B cell (primary cell): ENCODE measurements around the gene LACTB.

ENCODE experiments used
- CTCF ChIP-seq: fragments of 200-600 bp; IDR thresholded peaks from one replicate; pipeline ENCODE4 v1.8.0; 2022; ENCODE audit warnings: antibody characterized with exemption, mild to moderate bottlenecking
- EZH2 ChIP-seq: IDR thresholded peaks from 2 replicates; pipeline ENCODE4 v1.6.1; 2012; ENCODE audit warnings: borderline replicate concordance, low read depth, mild to moderate bottlenecking, moderate library complexity, low read length; ENCODE audit not compliant: insufficient read depth, poor library complexity, severe bottlenecking

GRCh38 chr15:63121382-63122001 lies at the start of gene LACTB:
- TF ChIP-seq CTCF: no peak
- no peak for TF ChIP-seq EZH2
